NCI-H2196 treated with DMSO at 0.1 percent for 48 hours (cell line): ENCODE measurements around the gene APOH.

Experiments used
- DNase-seq: peaks from one replicate; lab custom pipeline; 2025; ENCODE audit not compliant: unreplicated experiment; lab: John Stamatoyannopoulos, UW

Gene APOH

DNA sequence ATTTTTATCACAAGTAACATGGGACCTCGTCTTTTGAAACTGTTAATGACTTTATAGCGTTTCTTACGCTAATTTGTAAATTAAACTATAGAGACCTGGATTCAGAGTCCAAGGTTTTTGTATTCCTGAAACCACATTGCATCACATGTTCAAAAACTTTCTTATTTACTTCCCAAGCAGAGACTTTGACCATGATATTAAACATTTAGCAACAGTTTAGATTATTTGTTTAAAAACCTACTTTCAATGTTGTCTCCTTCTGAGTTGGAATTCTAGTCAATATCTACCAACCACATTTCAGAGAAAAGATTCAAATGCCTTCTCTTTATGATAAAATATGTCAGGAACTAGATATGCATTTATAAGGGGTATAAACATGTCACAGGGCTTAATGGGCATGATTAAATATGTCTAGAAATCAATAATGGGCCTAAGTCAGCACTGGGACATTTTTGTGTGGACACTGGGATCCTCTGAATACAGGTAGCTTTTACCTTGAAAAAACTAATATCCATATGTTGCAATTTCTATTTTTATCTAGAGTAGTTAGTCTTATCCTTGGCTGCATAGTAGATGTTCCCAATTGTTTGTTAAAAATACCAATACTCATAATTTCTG, 6.3 kb upstream of the APOH start:
- no peak for DNase-seq

DNA sequence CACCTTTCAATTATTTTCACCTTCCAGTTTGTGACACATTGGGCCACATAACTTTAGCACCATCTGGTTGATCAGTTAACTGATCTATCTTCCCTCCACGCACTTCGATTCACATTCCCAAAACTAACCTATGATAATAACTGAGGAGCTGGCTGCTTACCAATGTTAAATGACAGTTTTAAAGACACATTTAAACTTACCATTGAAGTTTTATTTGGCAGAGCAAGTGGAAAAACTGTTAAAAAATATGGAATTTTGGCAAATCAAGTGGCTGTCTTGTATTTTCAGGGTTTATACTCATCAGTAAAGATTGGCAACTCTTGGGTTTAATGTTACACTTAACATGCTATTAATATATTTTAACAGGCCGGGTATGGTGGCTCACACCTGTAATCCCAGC, 5.4 kb upstream of the APOH start:
- DNase-seq = no peak

DNA sequence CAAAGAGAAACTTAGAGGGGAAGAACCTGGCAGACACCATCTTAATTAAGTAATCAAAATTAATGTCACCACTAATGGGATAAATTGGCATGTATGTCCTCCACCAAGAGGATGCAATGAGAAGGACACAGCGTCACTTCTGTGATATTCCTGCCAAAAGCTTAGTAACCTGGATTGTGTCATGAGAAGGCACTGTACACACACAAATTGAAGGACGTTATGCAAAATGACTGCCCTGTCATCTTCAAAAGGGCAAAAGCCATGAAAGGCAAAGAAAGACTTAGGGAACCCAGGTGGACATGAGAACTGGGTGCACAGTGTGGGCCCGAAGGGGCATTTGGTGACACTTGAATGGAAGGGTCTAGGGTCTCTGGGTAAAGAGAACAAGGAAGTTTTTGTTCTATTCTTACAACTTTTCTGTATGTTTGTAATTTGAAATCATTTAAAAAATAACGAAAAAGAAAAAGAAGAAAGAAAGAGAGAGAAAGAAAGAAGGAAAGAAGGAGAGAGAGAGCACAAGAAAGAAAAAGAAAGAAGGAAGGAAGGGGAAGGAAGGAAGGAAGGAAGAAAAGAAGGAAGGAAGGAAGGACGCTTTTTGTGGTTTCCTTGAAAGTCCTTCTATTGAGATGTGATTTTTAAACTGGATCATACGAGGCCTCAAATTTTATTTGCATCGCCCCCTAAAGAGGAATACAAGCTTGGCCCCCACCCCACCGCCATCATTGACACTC, 4.0 kb upstream of the APOH start:
- no peak for DNase-seq

DNA sequence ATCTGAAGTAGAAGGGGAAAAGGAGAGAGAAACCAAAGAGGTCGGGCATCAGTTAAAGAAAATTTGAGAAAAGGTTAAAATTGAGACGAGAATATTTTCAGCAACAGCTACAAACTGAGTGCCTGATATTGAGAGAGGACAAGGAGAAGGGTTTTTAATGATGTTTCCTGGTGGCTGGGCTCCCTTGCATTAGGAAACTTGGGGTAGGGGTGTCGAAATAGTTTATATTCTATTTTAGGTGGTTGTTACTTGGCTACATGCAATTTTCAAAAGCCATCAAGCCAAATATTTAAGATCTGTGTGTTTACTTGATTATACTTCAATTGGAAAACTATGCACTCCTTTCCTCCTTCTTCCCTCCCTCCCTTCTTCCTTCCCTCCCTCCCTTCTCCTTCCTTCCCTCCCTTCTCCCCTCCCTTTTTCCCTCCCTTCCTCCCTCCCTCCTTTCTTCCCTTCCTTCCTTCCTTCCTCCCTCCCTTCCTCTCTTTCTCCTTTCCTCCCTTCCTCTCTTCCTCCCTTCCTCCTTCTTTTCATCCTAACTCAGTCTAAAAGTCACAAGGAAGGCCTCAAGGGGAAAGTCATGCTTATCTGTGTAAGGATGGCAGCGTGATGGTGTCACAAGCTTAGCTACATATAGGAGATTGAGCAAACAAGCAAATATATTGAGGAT, 1.8 kb upstream of the APOH start:
- no peak for DNase-seq

DNA sequence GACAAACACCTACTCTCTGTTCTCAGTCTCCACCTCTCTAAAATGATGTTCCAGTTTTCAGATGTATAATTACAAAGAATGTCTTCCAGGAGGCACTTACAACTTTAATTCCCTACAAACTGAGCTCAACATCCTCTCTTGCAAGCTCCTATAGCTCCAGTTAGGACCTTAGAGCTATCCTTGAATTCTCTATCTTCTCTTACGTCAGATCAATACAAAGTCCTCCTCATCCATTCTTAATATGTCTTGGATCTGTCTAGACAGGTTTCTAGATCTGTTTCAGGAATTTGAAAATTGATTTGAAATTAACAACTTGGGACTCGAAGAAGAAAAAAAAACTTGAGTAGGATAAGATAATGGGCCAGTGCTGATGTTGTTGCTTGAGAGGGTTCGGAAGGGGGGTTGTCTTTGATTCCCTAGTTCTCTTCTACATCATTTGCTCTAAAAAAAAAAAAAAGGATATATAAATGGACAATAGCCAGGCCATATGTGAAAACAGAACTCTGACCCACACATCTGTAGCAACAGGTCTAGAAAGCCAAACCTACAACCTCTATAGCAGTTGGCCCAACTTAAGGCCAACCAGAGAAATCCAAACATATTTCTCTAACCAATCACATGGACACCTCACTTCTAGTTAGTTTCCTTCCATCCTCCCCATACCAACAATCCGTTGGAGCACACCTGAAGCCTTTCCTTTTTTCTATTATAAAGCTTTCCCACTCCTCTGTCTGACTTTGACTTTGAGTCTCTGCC, 746 bp upstream of the APOH start:
- no peak for DNase-seq

DNA sequence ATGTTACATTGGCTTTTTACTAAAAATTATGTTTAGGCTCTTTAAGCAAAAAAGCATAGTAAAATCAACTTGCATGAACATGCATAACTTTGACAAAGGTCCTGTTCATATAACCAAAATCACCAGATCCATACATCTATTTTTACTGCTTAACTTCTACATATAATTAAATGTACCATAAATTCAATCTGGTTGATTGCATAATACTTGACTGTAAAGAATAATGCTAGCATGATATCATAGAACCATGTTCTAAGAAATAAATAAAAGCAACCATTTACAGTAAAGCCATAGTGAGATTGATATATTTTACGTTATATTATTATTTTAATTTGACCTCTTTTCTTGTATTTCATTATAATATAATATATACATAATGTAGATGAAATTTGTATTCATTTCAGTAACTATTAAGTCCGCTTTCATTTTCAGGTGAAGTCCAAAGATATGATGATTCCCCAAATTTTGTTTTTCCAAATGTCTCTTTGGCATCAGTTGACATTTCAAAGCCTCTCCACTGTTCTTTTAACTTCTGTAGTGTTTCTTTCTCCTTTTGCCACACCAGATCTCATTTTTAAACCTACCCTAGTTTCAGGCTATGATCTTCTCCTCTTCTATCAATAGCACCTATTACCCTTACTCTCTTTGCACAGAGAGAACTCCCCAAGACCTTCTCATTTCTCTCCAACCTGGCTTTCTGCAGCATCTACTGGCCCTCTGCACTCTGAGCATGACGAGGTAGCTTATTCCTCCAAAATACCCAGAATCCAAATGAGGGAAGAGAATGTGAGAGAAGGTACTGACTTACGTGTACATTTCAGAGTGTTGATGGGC, 1.8 kb downstream of the APOH start:
- DNase-seq = no peak

DNA sequence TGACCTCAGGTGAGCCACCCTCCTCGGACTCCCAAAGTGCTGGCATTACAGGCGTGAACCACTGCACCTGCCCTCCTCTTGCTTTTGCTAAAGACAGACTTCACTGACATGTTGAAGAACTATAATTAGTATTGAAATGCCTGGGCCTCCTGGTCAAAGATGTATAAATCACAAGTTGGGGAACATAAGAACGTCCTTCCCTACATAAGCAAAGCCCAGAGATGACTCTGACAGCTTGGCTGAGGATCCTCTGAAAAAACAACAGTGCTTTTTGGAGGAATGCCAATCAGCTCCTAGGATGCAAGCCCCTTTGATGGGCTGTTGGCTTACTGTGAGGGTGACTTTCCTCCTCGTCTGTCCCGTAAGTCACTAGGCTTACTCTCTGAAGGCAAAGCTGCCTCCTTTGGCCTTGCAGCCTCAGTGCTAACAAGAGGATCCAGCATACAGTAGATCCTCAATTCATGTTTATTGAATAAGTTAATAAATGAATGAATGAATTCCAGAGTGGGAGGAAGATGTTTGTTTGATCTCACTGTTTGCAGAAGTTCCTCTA, 6.3 kb downstream of the APOH start:
- no peak for DNase-seq

DNA sequence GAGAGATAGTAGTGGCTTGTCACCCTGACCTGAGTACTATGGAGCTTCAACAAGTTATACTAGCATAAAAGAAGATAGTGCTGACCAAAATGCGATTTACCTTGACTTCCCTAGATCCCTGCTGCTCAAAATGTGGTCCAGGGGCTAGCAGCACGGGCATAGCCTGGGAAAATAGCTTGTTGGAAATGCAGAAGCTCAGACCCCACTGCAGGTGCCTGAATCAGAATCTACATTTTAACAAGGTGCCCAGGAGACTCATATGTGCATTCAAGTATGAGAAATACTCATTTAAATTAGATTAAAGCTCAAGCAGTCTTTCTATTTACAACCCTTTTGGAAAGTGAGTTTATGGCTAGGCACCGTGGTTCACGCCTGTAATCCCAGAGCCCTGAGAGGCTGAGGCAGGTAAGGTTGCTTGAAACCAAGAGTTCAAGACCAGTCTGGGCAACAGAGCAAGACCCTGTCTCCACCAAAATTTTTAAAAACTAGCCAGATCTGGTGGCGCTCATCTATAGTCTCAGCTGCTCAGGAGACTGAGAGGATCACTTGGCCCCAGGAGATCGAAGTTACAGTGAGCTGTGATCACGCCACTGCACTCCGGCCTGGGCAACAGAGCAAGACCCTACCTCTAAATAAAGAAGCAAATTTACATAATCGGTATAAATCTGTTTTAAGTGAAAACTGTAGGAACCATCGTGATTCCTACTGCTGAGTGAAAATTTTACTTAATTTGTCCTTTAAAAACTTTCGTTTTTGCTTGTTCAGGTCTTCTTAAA, 7.3 kb downstream of the APOH start:
- no peak for DNase-seq

DNA sequence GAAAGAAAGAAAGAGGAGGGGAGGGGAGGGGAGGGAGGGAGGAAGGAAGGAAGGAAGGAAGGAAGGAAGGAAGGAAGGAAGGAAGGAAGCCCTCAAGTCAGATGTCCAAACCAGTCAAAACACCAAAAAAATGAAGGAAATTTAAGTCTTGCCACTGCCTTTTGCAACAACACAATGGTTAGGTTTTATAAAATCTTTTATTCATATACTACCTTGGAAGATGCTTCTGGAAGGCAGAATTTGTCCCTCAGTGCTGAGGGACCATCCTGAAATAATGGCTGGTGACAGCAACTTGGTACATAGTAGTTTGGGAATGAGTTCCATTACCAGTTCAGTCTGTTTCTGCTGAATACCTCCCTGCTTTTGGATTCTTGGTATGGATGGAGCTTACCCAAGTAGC, 7.9 kb downstream of the APOH start:
- DNase-seq = no peak

DNA sequence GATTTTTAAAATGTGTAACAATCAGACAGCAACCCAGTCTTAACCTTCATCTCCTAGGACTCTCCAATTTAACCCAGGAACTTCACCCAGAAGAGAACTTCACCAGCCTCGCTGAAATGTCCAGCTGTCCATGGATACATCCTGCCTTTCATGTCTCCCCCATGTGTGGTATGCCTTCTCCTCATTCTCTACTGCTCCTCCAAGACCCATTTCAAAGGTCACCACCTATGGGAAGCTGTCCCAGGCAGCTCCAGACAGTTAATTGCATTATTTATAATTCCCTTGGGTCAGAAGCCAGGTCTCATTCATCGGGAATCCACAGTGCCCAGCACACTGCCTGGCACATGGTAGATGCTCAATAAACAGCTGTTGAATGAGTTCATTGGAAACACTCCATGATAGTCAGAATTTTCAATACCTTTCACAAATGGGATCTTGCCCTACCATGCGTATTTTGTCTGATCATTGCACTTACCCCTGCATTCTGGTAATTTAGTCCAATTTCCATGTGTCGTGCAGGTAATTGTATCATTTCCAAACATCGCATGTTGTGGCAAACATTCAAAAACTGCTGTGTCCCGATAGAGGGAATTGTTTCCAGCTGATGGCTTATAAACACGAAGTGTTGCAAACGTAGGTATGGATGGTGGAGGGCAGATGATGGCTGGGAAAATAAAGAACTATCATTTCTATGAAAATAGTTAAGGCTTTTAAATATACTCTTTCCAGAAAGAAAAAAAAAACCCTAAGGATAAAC, 9.0 kb downstream of the APOH start:
- DNase-seq = no peak

DNA sequence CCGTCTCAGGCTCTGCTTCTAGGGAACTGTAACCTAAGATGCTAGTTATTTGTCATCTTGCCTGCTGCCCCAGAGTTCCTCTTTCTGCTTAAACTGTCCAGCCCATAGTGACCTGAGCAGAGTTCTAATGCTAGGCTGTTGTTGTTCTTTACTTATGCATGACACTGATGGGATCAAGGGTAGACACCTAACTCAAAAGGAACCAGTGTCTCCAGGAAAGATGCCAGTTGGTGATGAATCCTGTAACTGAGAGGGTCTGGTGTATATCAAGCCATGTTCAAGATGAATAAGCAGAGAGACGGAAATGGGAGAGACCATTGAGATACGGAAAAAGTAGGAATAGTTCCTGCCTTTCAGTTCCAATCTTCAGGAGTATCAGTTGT, 13.7 kb downstream of the APOH start:
- DNase-seq = no peak

DNA sequence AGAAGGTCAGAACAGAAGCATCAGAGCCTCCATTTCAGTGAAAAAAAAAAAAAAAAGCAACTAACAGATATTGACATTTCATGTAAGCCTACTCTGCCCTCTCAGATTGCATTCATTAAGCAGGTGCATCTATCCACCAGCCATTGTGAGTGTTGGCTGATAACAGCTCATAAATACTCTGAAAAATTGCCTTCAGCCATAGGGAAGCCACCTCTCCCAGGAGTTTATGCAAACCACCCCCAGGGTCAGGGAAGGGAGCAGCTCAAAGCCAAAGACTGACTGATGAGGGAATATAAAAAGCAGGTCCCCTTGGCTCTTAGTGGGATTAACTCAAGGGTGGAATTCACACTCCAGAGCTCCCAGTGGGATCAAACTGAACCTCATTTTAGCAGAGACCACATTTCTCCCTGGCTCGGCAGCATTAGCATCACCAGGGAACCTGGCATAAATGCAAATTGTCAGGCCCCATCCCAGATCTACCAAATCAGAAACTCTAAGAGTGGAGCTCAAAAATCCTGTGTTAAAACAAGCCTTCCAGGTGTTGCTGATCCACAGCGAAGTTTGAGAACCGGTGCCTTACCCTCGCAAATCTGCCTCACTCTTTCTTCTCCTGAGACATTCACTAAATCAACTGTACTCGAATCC, 14.2 kb downstream of the APOH start:
- no peak for DNase-seq

DNA sequence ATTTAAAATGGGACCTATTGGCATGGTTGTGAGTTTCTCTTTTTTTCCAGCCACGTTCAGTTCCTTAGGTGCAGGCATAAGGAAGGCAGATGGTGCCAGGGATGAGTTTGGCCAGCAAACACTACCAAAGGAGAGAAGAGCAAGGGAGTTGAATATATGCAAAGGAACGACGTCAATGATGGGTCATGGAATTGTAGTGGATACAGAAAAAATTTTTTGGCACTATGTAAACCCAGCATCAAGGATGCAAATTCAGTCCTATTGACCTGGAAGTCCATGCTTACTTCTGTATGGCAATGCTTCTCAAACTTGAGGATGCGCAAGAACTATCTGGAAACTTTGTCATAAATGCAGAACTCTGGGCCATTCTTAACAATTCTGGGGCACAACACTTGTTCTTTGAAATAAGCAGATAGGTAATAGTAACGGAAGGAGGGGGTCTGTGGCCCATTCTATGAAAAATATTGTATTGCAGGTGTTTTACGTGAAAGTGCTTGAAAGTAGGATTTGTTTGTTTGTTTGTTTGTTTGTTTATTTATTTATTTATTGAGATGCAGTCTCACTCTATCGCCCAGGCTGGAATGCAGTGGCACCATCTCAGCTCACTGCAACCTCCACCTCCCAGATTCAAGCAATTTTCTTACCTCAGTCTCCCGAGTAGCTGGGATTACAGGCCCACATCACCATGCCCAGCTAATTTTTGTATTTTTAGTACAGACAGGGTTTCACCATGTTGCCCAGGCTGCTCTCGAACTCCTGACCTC, 18.0 kb downstream of the APOH start:
- no peak for DNase-seq

DNA sequence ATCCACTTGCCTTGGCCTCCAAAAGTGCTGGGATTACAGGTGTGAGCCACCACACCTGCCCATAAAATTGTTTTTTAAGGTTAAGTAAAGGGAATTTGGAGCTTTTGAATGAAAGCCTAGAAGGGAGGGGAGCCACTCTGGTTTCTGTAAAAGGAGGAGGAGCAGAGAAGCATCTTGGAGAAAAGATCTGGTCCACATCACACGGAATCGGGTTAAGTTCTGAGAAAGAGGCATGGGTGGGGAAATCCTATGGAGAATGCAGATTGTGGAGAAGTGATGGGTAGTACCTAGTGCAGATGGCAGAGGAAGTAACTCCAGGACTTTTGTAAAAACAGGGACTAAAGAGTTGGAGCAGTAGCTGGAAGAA, 19.0 kb downstream of the APOH start:
- no peak for DNase-seq

DNA sequence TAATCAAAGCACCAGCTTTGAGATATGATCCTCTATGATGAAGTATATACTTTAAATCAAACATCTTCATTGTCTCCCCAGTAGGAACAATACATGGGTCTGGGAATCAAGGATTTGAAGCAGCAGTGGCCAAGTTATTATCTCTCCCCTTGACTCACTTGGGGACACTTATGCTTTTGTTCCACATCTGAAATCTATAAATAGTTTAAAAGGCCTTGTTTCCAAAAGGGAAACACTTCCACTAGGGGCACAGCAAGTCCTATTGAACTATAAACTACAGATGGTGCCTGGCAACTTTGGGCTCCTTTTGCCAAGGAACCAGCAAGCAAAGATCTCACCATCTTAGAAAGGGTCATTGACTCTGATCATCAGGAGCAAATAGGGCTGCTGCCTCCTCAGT, 21.3 kb downstream of the APOH start:
- DNase-seq = no peak

DNA sequence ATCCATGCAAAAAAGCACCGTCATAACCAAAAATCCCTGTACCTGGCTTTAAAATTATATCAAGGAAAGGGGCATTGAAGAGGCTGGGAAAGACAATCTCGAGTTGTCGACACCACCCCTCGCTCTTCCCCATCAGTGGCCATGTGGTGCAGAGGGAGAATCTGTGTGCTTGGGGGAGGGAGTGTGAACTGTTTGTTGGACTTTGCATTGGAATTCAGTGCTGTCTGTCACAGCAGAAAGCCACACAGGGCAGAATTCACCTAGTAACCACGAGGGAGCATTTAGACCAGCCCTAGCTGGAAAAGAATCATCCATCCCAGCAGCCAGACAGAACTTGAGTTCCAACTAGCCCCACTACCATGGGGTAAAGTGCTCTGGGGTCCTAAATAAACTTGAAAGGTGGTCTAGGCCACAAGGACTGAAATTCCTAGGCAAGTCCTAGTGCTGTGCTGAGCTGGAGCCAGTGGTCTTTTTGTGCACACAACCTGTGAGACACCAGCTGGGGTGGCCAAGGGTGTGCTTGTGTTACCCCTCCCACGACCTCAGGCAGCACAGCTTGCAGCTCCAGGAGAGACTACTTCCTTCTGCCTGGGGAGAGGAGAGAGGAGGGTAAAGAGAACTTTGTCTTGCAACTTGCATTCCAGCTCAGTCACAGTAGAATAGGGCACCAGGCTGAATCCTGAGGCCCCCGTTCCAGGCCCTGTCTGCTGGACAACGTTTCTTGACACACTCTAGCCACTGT, 25.8 kb downstream of the APOH start:
- DNase-seq = no peak

DNA sequence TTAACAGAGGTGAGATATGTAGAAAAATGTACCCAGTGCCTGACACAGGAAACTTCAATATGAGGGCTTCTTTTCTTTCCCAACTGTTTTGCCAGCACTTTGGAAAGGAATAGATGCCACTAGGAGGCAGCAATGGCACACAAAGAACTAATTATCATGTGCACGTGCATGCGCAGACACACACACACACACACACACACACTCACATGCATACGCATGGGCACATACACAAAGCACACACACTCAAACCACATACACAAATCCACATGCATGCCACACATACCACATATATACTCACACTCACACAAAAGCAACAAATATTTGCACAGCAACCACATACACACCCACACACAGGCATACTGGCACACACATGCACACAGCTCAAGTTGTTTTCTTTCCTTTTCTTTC, 28.5 kb downstream of the APOH start:
- DNase-seq = peak; percentile 27
